SKM-1 treated with dmso at 0.1 percent for 144 hours (cell line): ENCODE results near the gene PRDM2.

Experiments
- DNase-seq: peaks from one replicate; lab custom pipeline; 2025; ENCODE audit not compliant: unreplicated experiment; lab: John Stamatoyannopoulos, UW

Gene PRDM2

DNA sequence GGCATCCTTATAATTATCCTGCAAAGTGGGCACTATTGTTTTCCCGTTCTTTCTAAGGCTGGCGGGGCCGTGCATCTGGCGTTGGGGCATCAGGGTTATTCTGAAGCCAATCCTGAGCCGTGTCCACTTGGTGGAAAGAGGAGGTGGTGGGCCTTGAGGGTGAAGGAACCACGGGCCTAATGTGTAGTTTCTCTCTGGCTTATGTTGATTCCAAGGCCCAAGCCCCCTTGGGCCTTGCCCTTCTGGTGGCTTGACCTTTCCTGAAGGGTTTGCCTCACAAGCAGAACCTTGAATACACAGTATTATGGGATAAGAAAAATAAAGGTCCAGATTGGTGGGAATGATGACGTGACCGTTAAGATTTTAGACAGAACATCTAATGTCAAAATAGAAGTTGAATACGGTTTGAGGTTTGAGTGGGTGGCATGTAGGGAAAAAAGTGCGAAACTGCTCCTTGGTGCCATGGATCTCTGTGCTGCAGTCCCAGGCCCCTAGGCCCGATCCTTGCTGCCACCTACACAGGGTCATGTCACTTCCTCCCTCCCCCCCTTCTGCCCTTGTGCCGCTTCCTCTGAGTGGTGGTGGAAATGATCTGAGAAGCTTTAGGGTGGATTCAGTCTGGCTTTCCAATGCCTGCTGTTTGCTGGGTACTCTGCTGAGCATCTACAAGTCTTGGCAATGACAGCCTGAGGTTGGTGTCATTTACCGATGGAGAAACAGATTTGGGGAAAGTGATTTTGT is 90.5 kb downstream of the PRDM2 start:
- no peak for DNase-seq

DNA sequence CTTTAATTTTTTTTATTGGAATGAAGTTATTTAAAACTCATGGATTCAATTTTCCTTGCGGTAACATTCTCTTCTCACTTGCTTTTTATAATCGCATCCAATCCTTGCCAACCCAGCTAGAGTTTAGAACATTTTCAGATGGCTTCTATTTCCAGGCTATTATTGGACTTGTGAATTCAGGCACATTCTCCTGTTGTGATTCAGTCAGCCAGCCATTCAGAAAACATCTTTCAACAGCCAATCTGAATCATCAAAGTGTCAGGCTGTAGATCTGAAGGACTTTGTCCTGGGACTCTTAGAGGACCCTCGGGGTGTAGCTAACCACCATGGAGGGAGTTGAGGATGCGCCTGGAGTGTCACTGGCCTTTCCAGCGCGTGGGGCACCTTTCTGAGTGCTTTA is 92.4 kb downstream of the PRDM2 start:
- no peak for DNase-seq

DNA sequence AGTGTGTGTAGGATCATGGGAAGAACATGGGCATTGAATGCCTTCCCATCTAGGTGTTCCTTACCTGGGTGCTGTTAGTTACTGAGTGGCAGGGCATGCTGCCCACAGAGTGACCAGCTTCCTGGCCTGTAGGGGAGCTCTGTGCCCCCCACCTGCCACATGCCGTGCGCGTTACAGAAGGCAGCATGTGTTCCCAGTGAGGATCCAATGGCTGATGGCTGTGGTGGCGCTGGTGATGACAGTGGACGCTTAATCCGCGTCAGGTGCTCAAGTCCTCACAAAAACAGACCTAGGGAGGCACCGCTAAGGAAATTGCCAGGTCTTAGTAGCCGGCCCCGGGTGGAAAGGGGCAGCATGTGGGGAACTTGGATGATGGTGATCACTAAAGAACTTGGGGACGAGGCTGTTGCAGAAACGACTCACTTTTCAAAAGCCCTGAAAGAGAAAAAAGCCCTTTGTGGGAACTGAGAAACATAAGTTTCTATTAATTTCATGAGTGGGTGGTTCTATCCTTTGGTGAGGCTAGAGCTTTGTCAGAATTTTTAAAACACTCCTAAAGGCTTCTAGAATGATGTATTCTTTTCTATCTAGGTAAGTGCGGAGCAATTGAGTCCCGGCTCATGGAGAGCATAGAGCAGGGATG is 93.2 kb downstream of the PRDM2 start:
- DNase-seq: no peak

DNA sequence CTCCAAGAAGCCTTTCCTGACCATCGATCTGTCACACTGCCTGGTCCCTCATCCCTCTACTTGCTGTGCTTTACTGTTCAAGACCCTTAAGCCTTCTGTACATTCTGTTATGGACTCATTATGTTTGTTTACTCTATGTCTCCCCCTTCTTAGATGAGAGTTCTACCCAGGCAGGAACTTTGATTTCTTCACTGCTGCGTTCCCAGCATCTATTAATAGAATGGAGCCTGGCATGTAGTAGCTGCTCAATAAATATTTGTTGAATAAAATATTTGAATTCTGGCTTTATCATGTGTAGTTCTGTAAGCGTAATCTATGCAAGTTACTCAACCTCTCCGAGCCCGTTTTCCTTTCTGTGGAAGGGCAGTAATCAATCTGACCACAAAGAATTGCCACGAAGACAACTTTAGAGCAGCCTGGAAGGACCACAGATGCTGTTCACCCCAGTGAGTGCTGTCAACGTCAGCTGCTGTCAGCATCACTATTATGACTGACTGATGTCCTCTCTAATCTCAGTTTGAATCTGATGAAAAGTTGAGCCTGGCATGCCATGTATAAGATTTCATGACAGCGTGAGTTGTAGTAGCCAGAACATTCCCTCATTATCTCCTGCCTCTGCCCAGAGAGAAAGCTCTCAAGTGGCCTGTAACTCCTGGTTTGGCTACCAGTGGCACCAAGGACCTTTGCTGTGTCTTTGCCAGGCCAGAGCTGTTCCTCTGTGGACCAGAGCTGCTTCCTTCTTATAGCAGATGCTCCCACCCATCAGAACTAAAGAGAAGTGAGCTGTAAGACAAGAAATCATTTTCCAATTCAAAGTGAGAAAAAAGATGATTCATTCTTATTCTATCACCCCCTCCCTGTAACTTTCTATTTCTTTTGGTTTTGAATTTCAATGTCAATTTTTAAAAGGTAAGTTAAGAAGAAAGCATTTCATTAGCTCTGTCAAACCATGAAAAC is 94.5 kb downstream of the PRDM2 start:
- no peak for DNase-seq

DNA sequence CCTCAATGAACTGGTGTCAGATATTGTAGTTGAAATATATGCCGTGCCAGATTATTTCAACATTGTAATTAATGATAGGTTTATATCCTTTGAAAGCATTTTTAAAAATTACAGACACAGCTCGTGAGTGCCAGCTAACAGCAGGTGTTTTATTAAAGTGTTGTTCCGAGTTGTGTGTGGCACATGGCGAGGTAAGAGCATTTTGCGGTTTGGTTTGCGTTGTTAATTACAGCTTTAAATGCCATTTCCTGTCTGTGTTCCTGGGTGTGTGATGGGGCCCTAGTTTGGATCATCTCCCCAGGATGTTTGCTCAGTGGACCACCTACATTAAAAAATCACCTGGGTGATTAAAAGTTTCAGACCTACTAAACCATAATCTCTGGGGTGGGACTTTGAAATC is 97.4 kb downstream of the PRDM2 start:
- no peak for DNase-seq

DNA sequence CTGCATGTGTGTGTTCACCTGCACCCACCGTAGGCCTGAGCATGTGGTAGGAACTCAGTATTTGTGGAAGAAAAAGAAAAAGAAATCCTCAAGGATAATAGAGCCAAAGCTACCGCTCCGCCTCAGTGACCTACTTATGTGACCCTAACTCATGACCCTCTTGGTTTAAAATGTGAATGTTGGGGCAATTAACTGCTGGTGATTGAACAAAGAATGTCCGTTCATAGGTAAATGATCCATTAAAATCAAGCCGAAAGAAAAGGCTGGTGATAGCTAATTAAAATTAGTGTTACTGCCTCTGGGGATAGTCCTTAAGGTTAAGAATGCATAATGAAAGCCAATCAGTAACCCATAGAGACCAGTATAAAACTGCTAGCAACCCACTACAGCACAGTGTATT is 98.1 kb downstream of the PRDM2 start:
- no peak for DNase-seq

DNA sequence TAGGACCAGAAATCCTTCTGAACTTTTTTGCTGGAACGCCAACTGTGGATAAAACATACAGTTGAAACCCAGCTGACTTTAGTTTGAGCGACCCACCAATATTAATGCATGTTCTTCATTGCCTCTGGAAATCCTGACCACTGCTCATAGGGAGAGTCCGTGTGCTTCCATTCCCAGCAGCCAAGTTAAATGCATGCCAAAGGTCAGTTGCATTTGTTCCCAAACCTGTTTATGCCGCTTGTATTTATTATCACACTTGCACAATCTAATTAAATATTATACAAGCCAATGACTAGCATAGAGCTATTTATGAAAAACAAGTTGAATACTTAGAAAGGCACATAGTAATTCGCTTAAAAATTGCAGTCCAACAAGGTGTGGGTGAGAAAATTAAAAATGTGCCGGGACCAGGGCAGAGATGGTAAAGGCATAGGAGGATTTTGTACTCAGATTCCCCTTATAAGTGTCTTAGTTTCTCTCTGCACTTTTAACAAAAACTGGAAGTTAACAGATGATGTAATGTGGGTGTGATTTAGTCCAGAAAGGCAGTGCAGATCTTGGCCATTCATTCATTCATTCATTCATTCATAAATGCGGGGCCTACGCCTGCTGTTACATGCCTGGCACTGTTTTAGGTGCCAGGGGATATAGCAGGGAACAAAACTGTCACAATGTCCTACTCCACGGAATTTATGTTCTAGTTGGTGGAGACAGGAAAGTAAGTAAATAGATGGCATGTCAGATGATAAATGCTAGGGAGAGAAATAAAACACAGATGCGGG is 99.7 kb downstream of the PRDM2 start:
- no peak for DNase-seq

DNA sequence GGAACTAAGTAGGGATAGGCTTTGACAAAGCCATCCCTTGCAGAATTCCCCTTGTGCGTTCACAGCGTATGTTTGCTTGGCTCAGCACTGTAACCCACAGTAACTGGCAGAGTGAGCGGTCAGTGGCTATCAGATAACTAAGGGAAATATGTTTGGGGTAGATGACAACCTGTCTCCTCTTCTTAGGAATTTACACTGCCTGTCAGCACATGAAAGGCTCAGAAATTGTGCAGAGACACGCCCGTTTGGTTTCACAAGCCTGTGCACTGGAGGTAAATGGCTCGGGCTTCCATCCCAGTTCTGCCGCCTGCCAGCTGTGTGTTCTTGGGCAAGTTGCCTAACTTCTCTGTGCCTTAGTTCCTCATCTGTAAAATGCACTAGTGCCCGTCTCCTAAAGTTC is 101.2 kb downstream of the PRDM2 start:
- DNase-seq: no peak

DNA sequence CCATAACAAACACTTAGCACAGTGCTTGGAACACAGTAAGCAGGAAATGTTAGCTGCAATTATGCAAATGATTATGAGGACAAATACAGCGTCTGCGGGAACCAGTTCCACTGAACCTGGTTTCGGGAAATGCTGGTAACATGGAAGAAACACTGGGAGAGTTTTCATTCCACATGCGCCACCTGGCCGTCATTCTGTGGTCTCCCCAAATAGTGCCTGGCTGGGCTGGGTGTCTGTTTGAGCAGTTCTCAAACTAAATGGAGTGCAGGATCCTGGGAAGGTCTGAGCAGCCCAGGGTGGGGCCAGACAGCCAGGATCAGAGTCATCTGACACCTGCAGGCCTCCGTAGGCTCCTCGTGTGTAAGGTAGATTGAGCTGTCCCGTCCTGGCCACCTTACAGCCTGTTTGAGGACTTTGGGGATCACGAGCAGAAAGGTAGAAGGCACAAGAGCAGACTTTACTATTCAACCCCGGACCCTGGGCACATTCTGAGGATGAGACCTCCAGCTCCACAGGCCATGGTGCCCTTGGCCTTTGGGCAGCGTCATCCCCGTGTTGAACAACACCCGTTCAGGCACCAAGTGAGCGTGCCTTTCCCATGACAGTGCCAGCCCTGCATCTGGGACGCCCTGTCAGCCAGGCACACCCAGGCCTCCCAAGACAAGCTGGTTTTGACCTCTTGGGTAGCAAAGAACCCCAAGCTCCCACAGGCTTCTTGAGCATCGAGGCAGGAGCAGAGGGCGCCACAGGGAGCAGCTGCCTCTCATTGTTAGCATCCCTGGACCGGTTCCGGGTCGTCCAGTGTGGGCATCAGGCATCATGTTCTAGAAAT is 101.9 kb downstream of the PRDM2 start:
- no peak for DNase-seq

GRCh38 chr1:13802782-13803545 is 103.0 kb downstream of the PRDM2 start:
- no peak for DNase-seq

DNA sequence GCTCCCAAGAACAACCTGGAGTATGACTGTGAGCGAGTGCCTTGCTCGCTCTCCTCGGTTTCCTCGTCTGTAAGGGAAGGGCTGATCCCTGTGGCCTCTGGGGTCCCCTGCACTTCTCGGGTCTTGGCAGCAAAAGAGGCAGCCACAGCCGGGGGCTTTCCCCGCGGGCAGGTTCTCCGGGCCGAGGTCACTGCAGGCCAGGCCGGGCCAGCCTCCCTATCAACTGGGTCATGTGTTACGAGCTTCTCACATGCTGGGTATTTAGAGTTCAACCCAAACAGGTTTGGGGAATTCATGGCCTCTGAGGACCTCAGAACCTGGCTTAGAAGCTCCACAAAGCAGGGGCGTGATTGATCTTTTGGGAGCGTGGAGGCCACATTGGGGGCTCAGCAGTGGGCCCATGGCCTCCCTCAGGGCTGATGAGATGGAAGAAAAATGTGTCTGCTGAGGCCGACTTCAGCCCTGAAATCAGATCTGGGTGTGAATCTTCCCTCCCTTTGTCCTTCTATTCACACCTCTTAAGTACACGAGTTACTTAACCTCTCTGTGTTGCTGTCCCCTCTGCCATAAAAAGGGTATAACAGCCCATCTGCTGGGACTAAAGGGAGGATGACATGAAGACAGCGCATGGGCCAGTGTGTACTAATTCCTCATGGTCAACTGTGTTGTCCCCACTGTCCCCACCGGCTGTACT is 103.7 kb downstream of the PRDM2 start:
- no peak for DNase-seq

DNA sequence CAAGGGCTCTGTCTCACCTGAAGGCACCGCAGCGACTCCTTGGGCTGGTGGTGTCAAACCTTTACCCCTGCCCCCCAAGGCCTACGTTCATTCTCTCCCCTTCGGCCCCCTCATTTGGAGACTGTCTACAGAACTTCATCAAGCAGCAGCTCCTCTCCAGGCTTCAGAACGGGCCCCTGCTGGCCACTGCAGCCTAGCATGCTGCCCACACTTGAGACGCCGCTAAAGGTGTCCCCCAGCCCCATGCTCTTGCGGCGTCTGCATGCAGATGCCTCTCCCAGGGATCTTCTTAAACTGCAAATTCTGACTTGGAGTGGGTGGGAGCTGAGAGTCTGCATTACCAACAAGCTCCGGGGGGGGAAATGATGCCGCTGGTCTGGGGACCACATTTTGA is 104.2 kb downstream of the PRDM2 start:
- DNase-seq: no peak

GRCh38 chr1:13805431-13805830 is 105.4 kb downstream of the PRDM2 start:
- DNase-seq: no peak

DNA sequence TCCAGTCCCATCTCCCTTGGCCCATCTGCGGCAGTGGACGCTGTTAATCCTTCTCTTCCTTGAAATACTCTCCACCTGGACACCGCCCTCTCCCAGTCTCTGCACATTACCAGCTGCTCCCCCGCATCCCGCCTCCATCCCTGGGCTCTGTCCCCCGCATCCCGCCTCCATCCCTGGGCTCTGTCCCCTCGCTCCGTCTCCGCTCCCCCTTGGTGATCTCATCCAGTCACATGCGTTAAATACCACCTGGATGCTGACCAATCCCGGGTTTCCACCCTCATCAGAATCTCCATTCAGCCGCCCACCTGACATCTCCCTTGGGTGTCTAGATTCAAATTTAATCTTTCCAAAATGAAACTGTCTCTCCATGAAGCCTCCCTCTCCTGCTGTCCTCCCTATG is 106.1 kb downstream of the PRDM2 start:
- DNase-seq: no peak

DNA sequence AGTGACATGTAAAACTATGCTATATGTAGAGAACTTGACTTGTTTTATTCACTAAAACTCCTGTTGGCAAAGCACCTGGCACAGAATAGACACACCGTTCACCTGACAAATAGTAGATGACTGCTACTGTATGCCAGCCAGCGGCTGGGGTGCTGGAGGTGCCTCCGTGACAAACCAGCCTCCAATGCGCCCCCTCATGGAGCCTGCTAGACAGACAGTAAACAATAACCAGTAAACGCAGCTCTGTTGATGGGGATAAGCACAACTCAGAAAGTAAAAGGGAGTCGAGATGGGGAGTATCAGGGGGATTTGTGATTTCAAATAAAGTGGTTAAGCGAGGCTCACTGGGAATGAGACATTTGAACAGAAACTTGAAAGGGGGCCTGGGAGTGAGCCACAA is 107.2 kb downstream of the PRDM2 start:
- DNase-seq: no peak

DNA sequence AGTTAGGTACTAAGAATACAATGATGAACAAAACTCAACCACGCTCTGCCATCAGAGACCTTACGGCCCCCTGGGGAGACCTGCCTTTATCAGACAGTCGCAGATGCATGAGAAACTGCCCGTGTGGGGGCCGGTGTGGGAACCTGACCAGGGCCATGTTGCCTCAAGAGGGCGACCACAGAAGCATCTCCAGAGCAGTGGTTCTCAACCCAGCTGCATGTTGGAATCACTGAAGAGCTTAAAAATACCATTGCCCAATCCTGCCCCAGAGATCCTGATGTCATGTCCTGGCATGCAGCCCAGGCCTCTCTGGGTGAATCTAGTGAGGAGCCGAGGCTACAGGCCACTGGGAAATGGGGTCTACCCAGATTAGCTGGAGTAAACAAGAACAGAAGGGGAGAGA is 108.7 kb downstream of the PRDM2 start:
- DNase-seq: no peak

- no peak for DNase-seq
Observed at GRCh38 chr1:13809461-13810159, 109.6 kb downstream of the PRDM2 start.
